ENCODE data around the gene MAP2K5.

The MAP2K5 gene

DNA sequence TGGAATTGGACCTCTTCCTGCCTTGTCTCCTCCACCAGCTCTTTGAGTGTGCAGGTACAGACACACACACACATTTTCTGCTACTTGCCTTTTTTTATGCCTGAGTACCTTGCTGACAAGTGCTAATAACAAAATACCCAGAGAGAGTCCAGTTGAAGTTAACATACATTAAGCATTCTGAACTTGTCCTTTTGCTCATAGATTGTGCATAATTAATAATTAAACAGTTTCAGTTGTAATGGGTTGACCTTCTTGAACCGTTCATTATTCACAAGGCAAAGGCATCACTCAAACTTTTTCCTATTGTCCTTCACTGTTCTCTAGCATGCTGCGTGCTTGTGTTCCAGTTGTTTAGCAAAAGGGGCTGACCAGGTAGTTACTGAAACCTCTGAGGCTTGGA, 223.2 kb downstream of the MAP2K5 start:
- no peak for DNase-seq

DNA sequence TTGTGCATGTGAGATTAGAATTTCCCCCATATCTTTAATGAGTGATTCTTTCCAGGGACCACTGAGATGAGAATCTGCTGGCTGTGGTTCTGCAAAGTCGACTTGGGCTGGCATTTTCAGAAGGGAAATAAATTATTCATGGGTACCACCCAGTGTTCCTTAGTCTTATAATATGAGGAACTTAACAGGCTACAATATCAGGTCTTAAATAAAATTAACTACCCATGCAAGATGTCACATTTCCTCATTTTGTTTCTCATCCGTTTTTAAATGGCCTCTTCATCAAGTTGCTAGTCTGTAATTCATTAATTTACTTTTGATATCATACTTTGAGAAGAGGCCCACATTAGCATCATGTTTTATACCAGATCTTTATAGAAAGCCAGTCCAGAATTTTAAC, 224.5 kb downstream of the MAP2K5 start:
- no peak for DNase-seq

DNA sequence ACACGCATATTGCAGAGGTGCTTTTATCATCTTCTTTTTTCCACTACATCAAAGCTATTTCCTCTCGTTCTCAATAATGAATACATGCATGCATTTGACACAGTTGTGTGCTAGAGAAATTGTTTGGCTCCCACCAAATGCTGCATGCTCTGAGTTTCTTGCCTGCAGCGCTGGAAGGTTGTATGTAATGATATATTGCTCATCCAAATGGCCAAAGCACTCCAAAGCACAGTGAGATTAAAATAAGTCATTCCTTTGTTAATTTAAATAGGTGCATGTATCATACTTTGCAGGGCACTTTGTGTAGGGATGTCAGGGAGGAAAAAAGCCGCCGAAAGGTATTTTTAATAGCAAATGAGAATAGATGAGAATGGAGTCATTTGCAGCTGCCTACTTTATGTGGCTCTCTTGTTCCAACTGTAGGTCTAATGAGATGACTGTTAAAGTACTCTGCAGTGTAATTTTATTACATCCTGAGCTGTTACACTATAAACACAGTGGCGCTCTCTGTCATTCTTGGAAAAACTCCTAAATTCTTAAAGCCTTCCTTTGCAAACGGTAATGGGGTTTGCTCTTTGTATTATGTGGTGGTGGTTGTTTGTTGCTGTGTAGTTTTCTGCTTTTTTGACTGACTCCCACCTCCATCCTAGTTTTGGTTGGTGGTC, 225.9 kb downstream of the MAP2K5 start:
- no peak for DNase-seq

DNA sequence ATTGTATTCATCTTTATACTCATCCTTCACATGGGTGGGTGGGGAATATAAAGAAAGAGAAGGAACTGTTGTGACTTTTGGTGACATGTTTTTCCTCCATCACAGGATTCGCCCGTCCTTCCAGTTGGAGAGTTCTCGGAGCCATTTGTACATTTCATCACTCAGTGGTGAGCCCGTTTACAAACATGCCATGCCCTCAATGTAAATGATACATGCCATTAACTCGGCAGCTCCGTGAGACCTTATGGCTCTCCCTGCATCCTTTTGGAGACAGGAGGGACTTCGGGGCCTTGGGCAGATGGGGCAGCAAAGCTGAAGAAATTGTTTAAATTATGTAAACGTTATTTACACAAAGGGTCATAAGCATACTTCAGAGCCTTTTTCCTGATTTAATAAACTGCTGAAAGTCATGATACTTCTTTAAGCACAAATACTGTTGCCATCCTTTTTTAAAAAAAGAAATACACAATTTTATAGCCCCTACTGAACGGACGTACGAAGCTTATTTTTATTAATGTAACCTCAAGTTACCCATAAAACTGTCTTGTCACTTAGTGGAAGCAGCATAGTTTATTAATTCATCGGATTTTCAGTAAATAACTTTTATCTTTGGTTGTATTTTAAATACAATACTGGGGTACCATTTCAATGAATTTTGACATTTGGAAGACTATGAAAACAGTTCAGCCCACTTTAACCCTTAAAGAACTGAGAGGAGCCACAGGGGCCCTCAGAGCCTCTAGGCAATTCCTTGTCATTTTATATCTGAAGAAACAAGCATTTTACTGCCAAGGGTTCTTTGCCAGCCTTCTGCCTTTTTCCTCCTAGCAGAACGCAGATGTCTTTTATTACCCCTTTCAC, 227.2 kb downstream of the MAP2K5 start:
- no peak for DNase-seq

DNA sequence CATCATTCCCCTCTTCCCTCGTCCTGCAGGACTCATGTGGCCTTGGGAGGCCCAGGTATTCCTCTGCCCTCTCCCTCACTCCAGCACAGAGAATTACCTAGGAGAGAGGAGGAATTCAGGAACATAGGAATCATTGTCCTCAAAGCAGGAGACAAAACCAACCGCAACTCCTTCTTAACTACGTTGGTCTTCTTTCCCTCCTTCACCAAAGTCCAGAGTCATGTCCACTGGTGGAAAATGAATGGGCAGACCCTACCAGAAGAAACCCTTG, 227.8 kb downstream of the MAP2K5 start:
- DNase-seq, result no peak

DNA sequence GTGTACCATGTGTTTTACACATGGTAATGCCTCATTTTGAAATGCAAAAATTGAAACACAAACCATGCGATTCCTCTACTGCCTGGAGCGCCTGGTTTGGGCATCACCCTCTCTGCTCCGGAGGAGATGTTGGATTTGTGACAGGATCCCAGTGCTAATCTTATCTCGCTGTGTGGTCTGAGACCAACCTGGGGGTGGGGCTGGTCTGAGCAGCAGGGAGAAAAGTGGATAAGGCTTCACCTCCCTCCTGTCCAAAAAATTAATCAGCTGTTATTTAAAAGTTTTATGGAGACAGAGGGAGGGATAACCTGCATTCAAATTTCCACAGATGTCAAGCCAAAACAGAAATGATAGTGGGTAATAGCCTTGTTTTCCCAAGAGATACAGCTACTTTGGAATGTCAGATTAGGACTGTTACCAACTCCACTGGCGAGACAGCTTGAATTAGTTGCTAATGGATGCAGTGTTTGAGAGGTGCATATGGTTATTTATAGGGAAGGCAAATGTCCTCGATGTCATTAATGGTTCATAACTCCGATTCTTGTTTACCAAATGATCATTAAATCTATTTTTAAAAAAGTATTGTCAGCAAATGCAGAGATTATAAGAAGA, 228.8 kb downstream of the MAP2K5 start:
- no peak for DNase-seq

GRCh38 chr15:67774626-67775025, 232.1 kb downstream of the MAP2K5 start:
- DNase-seq, result no peak

DNA sequence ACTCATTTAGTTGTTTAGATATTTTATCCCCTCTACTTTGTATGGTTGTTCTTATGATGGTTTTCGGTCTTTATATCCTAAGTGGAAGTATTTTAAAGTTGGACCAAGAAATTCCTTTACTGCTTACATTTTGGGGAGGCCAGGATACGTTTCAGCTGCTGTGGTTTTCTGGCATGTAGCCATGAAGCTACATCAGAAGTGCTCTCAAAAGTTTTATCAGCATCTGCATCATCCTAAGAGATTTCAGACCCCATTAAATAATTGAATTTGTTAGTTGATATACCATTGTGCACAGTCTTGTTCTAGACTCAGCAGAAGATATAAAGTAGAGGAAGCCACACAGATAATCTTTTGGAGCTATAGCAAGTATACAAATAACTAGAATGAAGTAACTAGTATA, 232.7 kb downstream of the MAP2K5 start:
- no peak for DNase-seq

GRCh38 chr15:67775998-67776397, 233.5 kb downstream of the MAP2K5 start:
- DNase-seq, result no peak

DNA sequence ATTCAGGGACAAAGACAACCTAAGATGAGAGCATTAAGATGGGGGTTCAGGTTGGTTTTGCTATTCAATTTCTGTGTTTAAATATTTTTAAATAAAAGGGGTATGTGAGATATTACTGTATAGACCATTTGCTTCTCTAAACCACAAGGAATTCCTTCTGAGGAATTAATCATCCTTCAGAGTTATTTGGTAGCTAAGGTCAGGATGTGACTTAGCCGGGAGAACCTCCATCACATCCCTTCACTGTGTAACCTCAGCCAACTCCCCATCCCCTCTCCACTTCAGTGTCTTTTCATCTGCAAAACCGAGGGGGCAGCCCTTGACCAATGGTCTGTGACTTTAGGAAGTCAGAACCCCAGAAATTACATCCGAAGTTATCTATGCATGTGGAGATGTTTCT, 234.1 kb downstream of the MAP2K5 start:
- DNase-seq, result no peak

DNA sequence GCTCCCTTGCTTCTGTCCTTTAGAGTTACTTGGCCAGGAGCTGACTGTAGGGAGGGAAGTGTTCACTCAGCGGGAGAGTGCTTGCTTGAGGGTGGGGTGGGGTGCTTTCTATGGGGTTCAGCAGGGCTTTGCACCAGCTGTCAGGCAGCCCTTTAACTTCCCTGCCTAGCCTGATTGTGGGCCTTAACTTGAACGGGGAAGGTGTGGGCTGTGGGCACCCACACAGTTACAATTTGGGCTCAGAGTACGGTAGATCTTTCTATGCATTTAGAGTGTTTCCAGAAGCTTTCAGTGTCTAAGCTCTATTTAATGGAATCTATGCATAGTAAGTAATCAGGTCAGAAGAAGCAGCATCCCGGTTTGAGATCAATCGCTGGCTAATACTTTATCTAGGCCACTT, 234.6 kb downstream of the MAP2K5 start:
- DNase-seq, result no peak

GRCh38 chr15:67777773-67778172, 235.3 kb downstream of the MAP2K5 start:
- no peak for DNase-seq

DNA sequence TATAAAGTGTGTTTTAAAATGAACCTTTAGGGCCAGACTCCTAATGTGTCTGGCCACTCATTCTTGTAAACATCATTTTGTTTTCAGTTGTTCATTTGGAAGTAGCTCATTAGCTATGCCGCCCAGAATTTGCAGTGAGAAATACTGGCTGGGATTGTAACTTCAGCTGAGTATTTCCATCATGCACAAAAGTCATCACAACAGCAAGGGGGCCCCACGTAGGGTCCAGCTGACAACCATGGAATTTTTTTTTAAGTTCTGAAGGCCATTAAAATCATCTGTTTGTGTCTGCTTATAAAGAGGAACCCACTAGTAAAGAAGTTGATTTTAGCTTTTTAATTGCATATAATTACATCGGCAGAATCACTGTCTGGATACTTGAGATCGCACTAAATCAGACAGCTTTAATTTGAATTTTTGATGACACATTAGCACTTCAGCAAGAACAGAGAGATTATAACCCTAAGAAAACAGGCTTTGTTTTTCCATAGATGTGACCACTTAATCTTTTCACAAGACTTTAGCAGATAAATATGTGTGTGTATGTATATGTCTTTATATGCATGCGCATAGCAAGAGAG, 236.6 kb downstream of the MAP2K5 start:
- DNase-seq, result no peak

DNA sequence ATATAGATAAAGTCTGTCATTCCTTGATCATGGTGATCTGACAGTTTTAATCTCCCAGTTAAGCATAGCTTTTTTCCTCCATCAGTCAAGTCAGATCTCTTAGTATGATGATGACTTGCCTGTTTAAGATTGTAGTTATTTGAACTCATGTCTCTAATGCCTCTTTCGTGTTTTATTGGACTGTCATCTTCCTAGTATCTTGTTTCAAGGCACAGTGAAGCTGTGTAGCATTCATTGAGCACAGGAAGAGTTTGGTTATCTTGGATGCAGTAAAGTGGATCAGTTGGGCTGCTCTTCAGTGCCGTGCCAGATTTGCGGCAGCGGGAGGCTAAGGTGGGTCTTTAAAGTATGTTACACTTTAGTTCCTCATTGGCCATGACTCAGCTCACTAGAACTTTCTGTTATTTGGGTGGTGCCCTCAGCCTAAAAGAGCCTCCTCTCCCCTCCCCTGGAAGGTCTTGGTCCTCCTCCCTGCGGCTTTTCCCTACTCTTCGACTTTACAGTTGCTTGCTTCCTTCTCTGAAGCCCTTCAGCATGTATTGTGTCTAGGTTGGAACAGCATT, 237.1 kb downstream of the MAP2K5 start:
- no peak for DNase-seq

GRCh38 chr15:67781061-67781460, 238.6 kb downstream of the MAP2K5 start:
- DNase-seq, result no peak

DNA sequence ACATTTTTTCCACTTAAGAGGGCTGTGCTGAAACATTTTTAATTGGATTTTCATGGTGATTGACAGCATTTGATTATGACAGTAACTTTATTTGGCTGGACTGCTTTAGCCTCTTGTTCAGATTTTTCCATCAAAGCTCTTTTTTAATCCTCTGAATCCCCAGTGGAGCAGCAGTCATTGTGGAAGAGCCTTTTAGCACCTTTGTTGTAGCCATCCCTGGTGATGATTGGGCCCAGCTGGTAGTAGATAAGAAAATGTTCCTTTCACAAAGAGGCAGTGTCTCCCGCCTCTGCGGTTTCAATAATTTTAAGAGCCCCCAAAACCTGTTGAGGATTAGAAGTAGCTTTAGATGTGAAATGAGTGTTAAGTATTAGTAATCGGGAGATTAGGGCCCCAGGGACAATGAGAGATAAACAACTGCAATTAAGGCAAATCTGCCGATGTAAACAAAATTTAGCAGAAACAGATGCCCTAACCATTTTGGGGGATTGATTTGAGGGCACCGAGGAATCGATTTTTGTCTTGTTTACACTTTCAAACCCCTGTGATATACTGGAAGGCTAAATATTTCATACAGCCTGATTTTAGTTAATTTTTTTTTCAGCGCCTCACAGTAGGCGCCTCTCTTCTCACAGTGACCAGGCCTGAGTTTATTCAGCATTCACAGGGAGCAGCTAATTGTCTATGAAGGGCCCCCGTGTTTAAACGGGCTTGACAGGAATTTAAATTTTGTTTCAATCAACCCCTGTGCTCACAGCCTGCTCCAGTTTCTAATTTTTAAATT, 239.6 kb downstream of the MAP2K5 start:
- no peak for DNase-seq

- DNase-seq, result no peak
These were observed 240.1 kb downstream of the MAP2K5 start for GRCh38 chr15:67782691-67782991.

GRCh38 chr15:67783303-67783702, 240.8 kb downstream of the MAP2K5 start:
- no peak for DNase-seq

GRCh38 chr15:67784090-67784781, 241.7 kb downstream of the MAP2K5 start:
- peak; percentile 44 for DNase-seq

DNA sequence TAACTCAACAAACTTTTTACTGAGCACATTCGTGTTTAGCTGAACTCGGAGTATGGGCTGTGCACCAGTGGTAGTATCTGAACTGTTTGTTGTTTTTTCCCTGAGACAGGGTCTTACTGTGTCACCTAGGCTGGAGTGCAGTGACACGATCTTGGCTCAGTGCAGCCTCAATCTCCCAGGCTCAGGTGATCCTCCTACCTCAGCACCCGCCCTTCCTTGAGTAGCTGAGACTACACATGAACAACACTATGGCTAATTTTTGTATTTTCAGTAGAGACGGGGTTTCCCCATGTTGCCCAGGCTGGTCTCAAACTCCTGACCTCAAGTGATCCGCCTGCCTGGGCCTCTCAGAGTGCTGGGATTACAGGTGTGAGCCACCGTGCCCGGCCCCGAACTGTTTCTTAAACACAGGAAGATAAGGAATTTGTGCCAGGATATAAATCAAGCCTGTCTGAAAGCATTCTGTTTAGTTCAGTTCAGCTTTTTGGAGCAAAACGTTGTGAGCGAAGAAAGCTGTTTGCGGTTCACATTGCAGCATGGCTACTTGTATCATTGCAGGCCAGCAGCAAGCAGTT, 242.4 kb downstream of the MAP2K5 start:
- DNase-seq, result no peak

DNA sequence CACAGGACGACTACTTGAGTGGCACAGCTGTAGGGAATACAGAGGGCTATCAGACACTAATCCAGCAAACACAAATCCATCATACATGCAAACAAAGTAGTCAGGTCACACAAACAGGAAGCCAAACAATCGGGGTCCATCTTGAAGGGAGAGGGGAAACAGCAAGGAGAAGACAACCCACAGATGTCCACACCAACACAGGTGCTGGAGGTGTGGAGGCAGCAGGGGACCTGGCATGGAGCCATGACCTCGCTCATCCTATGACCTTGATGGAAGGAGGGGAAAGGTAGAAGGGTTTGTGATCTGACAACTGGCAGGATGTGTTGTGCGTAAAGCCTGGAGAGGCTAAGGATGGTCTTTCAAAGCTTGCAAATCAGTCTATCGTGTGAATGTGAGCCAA, 242.9 kb downstream of the MAP2K5 start:
- no peak for DNase-seq

- DNase-seq, result no peak
These were observed 244.1 kb downstream of the MAP2K5 start for GRCh38 chr15:67786646-67787045.
